Measurements from ENCODE around the gene SPATA3. TPM values are rescaled to one million over a fixed set of nuclear protein-coding genes. Genes with fewer than 3 reads are reported as not detected.

SPATA3 gene
- total and polyA plus RNA-seq, 2 experiments from 2014 or later: not detected

DNA sequence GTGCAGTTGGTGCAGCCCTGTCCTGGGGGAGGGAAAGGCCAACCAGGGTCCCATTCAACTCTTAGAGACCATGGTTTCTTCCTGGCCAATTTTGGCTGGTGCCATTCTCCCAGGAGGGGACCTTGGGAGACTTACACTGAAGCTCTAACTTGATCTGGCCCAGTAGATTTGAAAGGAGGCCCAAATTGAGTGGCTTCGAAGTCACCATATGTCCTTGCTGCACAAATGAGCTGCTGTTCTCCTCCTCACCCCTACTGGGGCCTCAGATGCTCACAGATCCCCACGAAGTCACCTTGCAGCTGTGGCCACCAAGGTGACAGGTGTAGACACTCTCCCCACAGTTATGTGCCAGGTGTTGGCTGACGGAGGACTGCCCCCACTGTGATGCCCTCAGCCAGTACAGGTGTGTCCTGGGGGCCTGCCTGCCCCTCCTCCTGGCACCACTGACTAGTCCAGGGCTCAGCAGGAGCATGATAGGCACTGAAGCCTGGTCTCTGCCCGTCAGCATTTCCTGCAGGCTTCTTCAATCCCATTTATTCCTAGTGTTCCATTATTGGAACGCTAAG, 36.7 kb downstream of the SPATA3 start:
- peaks cover 51% of the 10 kb centered on the region for H3K27me3 ChIP-seq

DNA sequence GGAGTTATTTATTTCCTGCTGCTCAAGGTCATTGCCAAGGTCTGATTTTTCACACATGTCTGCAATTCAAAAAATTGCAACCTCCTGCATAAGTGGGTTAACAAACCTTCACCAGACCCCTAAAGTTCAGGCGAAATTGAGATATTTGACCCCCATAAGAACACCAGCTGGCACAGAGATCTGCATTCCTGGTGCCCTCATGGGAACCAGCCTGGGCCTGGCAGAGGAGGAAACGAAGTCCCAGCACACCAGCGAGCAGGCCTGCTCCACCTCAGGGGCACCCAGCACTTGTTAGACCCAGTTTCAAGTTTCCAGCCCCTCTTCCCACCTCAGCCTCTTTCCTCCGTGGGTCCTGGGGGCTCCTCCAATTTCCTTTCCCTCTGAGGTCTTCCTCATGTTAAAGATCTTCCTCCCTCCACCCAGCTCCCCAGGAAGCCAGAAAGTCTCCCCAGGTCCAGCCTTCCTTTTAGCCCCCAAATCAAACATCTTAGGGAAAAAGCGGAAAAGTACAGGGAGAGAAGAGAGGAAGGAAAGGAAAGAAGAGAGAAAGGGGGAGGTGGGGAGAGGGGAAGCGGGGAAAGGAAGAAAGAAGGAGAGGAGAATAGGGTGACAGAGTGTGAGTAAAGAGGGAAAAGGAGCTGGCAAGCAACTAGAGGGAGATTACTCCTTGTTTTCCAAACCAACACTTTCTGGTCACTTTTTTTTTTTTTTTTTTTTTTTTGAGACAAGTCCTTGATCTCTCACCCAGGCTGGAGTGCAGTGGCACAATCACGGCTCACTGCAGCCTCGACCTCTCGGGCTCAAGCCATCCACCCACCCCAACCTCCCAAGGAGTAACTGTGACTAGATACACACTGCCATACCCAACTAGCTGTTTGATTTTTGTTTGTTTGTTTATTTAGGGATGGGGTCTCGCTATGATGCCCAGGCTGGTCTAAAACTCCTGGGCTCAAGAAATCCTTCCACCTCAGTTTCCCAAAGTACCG, 37.5 kb downstream of the SPATA3 start:
- H3K27me3 ChIP-seq: peaks cover 56% of the 10 kb centered on the region

More for the DNA sequence above, 36.7 kb downstream of the SPATA3 start:
- Histone ChIP-seq H3K9me3 (ENCODE audit: low read depth) (no peaks in the 10 kb centered on the region), H3K4me3 (no peak overlapping the region), H3K36me3 (no peaks in the 10 kb centered on the region), H3K27ac (no peak overlapping the region), H3K4me1 (ENCODE audit: low read depth) (no peaks in the 10 kb centered on the region)
- TF ChIP-seq, protein P1, sequence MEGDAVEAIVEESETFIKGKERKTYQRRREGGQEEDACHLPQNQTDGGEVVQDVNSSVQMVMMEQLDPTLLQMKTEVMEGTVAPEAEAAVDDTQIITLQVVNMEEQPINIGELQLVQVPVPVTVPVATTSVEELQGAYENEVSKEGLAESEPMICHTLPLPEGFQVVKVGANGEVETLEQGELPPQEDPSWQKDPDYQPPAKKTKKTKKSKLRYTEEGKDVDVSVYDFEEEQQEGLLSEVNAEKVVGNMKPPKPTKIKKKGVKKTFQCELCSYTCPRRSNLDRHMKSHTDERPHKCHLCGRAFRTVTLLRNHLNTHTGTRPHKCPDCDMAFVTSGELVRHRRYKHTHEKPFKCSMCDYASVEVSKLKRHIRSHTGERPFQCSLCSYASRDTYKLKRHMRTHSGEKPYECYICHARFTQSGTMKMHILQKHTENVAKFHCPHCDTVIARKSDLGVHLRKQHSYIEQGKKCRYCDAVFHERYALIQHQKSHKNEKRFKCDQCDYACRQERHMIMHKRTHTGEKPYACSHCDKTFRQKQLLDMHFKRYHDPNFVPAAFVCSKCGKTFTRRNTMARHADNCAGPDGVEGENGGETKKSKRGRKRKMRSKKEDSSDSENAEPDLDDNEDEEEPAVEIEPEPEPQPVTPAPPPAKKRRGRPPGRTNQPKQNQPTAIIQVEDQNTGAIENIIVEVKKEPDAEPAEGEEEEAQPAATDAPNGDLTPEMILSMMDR (IDR thresholded peaks at IDR 0.05; ENCODE audit: low read depth, low read length): no peak
- DNase-seq (ENCODE audit: low read depth in 1 of 2, low spot score in 1 of 2): no peak

DNA sequence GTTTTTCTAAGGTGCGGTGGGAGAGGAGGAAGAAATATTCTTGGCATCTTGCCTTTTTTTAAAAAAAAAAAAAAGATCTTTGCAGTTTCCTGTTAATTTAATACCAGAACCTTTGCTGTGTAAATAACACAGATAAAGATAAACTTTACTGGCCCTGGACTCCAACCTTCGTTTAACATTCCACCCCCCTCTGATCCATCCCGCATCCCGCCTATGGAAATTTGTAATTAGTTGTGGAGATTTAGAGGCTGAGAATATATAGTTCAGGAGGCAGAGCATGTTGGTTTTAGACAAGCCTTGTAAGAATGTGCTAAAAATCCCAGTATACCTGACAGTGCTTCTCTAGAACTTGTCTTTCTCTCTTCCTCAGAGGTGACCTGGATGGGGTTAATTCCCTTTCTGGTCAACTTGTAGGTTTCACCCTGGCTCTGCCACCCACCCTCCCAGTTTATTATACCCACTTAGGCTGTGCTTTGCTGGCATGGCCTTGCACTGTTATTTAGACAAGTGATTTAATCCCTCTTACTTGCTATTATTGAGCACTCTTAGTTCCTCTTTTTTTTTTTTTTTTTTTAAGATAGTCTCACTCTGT, 38.5 kb downstream of the SPATA3 start:
- TF ChIP-seq, protein P1 (IDR thresholded peaks at IDR 0.05; ENCODE audit: low read depth, low read length): no peak
- no peak overlapping the region for H3K4me3 ChIP-seq
- no peak overlapping the region for H3K27ac ChIP-seq
- H3K9me3 ChIP-seq (ENCODE audit: low read depth): no peaks in the 10 kb centered on the region
- H3K27me3 ChIP-seq: peaks cover 65% of the 10 kb centered on the region
- no peaks in the 10 kb centered on the region for H3K36me3 ChIP-seq
- H3K4me1 ChIP-seq (ENCODE audit: low read depth): no peaks in the 10 kb centered on the region
- no peak for DNase-seq (ENCODE audit: low read depth in 1 of 2, low spot score in 1 of 2)

More for the DNA sequence above, 37.5 kb downstream of the SPATA3 start:
- H3K4me1 ChIP-seq (ENCODE audit: low read depth): no peaks in the 10 kb centered on the region
- TF ChIP-seq, protein P1 (IDR thresholded peaks at IDR 0.05; ENCODE audit: low read depth, low read length): no peak
- no peak overlapping the region for H3K4me3 ChIP-seq
- no peaks in the 10 kb centered on the region for H3K9me3 ChIP-seq (ENCODE audit: low read depth)
- H3K27ac ChIP-seq: no peak overlapping the region
- H3K36me3 ChIP-seq: no peaks in the 10 kb centered on the region
- no peak for DNase-seq (ENCODE audit: low read depth in 1 of 2, low spot score in 1 of 2)

DNA sequence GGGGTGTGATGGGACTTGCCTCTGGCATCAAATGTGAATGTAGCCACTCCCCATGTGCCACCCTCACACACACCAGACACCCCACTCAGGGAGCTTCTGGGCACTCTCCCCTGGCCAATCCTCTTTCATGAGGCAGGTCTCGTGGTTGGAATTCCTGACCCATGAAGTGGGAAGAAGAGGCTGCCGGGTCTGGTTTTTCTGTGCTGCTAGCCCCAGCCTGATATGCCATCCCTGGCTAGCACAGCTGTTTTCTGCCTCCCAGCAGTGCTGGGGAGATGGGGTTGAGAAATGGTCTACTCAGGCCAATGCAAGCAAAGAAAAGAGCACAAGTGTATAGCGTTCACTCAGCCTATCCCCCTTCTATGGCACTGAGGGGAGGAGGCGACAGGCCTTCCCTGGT, 40.2 kb downstream of the SPATA3 start:
- Histone ChIP-seq H3K36me3 (no peaks in the 10 kb centered on the region), H3K4me3 (no peak overlapping the region), H3K27me3 (peaks cover 66% of the 10 kb centered on the region), H3K9me3 (ENCODE audit: low read depth) (no peaks in the 10 kb centered on the region), H3K4me1 (ENCODE audit: low read depth) (no peaks in the 10 kb centered on the region), H3K27ac (no peak overlapping the region)
- no peak for DNase-seq (ENCODE audit: low read depth in 1 of 2, low spot score in 1 of 2)
- TF ChIP-seq, protein P1 (IDR thresholded peaks at IDR 0.05; ENCODE audit: low read depth, low read length): no peak

DNA sequence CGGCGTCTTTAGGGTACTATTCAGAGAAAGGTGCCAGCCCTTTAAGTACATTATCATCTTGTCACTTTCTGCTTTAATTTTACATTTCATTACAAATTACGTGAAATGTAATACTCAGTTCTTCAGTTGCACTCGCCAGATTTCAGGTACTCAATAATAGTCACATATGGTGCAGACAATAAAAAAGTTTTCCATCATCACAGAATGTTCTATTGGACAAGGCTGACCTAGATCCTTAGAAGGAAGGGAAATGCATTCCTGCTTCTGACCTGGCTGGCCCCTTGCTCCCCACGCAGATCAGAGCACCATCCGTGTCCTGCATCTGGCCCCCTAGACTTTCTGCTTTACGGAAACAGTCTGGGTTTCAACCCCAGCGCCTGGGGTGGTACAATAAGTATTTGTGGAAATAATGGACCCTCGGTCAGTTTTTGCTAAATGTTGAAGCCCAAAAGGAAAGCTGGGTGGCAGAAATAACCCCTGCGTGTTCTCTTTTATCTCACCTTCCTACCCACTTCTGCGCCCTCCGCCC, 40.7 kb downstream of the SPATA3 start:
- H3K36me3 ChIP-seq: no peaks in the 10 kb centered on the region
- H3K27me3 ChIP-seq: peaks cover 66% of the 10 kb centered on the region
- no peak overlapping the region for H3K27ac ChIP-seq
- H3K9me3 ChIP-seq (ENCODE audit: low read depth): no peaks in the 10 kb centered on the region
- no peak overlapping the region for H3K4me3 ChIP-seq
- TF ChIP-seq, protein P1 (IDR thresholded peaks at IDR 0.05; ENCODE audit: low read depth, low read length): no peak
- no peak for DNase-seq (ENCODE audit: low read depth in 1 of 2, low spot score in 1 of 2)
- no peaks in the 10 kb centered on the region for H3K4me1 ChIP-seq (ENCODE audit: low read depth)

Measured in cardiac muscle cell (in vitro differentiated cells and primary cell).